GM18909 (cell line): ENCODE results near the gene LIME1.

Source experiments
- ATAC-seq: cut with Tn5 transposase; IDR thresholded peaks from one replicate; pipeline ENCODE4 v1.9.1; 2021; ENCODE audit warnings: mild to moderate bottlenecking; ENCODE audit not compliant: unreplicated experiment, poor library complexity

LIME1 gene

GRCh38 chr20:63787749-63788148 lies 51.3 kb downstream of the LIME1 start:
- no peak for ATAC-seq
